HG02798 (cell line): ENCODE data around the gene CCNI2.
"Not testable (repeated sequence)": the region's sequence is repeated elsewhere in the genome, so short reads cannot be mapped to it uniquely, and the experiment has no call there.

Experiments
- ATAC-seq: cut with Tn5 transposase; IDR thresholded peaks from one replicate; pipeline ENCODE4 v1.9.1; 2021; ENCODE audit warnings: mild to moderate bottlenecking; ENCODE audit not compliant: unreplicated experiment, poor library complexity

CCNI2 gene

DNA sequence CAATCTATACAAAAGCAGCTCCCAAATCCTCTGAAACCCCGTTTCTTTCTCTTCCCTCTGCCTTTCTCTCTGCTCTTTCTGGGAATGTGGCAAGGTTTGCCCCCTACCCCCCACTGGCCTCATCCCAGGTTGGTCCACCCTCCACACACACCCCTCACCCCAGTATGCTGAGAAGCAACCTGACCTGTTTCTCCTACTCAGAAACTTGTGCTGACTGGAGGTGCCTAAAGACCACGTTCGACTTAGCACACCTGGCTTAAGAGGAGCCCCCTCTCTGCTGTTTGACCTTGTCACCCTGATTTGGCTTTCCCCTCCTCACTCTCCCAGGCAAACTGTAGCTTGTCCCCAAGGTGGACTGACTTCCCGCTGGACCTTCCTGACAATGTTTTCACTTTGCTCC lies 30.9 kb downstream of the CCNI2 start:
- ATAC-seq: no peak

DNA sequence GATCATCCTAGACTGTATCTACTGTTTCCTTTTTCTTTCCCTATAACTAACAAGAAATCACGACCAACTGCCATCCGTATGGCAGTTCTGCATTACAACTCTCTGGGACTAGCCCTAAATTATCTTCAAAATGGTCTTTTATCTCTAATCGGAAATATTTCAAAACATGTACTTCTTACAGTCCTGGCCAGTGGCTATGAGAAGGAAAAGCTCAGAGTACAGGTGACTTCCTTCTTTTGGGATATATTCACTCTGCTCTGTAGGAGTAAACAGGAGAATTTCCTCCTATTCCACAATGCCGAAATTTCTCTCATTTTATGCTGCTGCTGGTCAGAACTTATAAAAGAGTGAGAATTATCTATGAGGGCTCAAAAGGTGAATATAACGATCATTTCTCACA lies 31.6 kb downstream of the CCNI2 start:
- no peak for ATAC-seq

DNA sequence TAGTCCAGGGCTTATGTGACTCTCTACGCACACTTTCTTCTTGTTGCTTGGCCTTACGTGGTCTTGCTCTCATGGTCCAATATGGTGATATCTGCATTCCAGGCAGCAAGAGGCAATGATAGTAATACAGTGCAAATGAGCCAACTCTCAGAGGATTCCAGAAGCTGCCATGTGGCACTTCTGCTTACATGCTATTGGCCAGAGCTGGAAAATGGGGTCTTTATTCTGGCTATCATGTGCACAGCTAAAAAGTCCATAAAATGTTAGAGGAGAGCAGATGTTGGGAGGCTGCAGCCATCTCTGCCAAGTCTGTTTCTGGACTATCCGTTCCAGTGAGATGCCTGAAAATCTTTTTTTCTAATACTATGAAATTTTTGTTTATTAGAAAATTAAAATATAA lies 32.7 kb downstream of the CCNI2 start:
- ATAC-seq: no peak

DNA sequence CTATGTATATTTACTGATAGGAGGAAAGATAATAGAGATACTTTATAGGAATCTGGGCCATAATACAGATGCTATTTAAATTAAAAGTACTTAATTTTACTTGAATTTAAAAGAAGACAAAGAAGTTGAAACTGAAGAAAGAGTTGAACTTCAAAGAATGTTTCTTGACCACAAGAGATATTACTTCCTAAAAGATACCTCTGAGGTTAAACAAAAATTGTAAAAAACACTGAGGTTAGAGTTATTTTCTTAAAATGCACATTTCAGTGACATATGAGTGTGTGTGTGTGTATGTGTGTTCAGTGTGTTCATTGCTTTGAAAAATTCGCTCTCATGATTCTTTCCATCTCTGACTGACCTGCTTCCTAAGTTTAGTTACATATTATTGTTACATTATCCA lies 33.4 kb downstream of the CCNI2 start:
- no peak for ATAC-seq

DNA sequence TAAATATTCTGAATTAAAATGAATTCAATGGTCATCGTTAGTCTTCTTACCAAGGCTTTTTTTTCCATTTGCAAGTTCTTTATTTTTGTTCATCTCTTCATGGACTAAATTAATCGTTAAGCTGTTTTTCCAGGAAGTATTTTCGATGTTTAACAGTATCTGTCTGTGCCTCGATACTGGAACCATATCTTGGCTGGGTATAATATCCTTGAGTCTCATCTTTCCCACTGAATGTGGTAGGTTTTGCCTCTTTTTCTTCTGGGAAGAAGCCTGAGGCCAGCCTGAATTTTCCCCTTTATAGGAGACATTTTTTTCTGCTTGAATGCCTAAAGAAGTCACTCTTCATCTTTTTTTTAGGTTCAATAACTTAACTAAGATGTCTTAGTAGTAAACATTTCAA lies 33.8 kb downstream of the CCNI2 start:
- no peak for ATAC-seq

DNA sequence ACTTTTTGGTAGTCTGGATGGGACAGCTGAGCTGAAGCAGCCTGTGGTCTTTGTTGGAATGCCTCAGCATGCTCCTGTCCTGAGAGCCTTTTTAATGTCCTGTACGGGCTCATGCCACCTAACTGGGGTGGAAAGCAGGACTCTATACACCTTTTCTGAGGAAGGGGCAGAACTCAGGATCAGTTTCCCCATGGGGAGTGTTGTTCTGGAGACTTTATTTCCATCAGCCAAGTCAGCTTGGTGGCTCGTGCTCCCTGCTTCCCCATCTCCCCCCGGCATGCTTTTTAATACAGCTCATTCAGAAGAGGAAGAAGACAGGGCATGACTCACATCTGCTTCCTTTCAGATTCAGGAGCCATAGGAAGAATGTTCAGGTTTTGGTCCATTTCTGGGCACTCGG lies 34.9 kb downstream of the CCNI2 start:
- no peak for ATAC-seq

DNA sequence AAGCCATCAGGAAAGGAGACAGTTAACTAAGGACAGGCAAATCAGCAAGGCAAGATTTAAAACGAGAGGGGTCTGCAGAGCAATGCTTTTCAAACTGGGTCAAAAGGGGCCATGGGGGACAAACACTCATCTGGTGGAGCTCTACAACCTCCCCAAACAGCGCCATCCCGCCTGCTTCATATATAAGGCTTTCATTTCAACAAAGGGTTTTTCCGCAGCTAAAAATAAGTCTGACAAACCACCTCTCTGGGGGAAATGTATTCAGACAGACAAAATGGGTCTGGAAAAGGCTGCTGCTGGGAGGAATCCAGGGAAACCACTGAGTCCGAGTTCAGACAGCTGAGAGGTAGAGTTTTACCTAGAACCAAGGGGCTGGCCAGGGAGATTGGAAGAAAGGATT lies 38.1 kb downstream of the CCNI2 start:
- no peak for ATAC-seq

DNA sequence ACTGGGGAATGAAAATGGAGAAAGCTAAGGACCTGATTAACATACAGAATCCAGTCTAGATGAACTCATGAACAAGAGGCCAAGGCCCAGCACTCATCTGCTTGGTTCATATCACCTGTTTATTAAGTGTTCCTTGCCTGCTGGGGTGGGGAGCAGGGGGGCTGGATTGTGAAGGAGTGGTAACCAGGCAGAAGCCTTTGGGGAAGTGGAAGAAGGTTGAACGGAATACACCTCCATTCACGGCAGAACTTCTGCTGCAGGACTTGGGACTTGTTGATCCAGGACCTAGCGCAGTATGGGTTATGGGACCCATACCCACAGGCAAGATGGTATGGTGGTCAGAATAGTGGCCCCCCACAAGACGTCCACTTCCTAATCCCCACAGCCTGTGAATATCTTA lies 38.6 kb downstream of the CCNI2 start:
- ATAC-seq: no peak

DNA sequence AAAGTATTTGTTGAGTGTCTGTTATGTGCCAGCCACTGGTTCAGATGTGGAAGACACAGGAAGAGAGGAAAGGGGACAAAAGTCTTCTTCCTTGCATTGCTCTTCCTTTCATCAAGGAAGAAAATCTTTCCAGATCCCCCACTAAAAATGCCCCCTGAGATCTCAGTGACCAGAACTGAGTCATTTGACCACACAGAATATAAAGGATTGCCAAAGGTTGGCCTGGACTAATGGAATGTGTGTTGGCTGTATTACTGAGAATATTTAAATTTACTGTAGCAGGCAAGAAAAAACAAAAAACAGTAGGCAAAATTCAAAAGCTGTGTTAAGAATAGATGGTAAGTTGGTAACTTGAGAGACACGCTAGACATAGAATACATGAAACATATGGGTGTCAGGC lies 39.9 kb downstream of the CCNI2 start:
- no peak for ATAC-seq

DNA sequence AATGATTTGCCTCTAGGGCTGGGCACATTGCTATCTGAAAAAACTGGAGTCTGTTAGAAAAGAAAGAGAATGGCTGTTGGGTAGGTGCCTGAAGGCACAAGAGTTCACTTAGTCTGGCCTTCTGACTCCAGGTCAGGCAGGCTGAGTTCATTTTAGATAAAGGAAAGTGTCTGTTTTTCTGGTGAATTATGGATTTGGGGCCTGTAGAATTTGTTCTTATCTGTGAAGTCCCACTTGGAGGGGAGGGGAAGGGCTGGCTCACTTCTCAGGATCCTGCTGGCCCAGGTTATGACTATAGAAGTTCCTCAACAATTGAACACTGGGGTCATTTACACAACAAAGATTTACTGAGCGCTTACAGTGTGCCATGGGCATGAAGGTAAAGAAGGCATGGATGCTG lies 41.3 kb downstream of the CCNI2 start:
- no peak for ATAC-seq

DNA sequence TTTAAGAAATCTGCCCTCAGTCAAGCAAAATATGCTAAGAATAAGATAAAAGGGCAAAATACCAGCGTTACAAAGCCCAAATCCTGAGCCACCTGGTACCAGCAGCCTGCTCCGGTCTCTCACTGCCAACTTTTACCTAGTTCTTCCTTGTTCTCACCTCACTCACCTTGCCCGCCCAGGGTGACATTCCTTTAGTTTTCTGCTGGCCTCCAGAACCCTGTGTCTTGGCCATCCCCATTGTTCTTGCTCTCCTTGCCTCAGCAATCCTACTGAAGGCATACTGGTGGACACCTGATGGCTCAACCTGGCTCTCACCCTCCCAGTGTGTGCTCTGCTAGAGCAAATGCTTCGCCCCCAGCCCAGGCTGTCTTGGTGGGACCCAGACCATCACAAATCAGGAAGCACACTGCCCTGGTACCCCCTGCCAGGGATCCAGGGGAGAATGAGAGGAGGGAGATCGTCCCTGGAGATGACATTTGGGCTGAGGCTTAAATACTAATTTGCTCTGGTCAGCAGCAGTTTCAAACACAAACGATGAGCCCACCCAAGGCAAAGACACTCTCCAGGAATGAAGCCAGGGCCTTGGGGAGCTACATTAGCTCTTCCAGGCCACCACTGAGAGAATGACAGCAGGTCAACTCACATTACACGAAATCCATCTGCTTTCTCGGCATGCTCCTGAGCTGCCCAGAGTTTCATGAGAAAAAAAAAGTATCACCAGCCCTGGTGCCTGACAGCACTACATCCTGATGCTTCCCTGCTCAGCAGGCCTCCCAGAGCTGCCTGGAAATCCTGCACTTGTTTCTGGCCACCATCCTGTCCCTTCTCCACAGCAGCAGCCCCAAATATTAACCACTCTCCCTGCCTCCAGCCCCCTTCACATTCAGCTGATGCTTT lies 42.0 kb downstream of the CCNI2 start:
- no peak for ATAC-seq

DNA sequence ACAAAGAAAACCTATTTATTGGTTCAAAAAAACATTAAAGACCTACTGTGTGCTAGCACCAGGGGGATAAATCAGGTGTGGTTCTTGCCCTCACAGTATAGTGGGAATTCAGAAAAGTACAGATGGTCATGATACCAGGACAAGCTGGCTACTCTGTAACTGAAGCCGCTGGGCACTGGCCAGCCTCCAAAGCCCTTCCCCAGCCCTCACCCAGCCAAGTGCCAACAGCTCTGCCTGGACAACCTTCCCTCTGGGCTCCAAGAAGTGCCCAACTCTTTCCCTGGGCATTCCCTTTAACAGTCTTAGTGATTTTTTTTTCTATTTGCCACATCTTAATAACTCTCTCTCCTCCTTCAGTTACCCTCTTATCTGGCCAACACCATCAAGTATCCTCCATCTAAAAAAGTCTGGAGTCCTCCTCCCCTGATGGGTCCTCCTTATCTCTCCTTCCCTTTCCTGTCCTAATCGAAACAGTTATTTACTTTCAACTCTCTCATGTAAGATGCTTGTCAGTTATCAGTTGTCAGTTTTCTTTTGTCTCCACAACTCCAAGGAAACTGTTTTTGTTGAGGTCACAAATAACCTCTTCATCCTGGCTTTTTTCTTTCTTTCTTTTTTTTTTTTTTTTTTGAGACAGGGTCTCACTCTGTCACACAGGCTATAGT lies 43.1 kb downstream of the CCNI2 start:
- ATAC-seq: no peak

DNA sequence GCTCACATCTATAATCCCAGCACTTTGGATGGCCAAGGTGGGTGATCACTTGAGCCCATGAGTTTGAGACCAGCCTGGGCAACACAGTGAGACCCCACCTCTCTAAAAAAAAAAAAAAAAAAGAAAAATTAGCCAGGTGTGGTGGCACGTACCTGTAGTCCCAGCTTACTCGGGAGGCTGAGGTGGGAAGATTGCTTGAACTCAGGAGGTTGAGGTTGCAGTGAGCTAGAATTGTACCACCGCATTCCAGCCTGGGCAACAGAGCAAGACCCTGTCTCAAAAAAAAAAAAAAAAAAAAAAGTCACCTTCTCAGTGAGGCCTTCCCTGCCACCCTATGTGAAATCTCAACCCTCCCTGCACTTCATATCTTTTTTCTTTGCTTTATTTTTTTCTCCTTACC lies 43.8 kb downstream of the CCNI2 start:
- ATAC-seq: no peak

DNA sequence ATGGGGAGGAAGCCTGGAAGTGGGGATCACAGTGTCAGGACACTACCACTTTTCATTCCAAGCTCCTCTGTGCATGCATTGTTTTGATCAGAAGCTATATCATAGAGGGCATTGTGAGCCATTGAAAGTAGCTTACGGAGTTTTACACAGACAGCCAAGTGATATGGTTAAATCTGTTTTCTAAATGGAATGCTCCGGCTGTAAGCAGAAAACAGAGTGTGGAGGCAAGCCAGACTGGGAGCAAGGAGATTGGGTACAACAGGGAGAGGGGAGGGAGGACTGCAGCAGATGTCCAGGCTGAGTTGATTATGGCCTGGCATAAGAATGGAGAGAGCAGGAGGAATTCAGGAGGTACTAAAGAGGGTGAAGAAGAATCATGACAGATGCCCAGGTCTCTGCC lies 50.4 kb downstream of the CCNI2 start:
- ATAC-seq: no peak

DNA sequence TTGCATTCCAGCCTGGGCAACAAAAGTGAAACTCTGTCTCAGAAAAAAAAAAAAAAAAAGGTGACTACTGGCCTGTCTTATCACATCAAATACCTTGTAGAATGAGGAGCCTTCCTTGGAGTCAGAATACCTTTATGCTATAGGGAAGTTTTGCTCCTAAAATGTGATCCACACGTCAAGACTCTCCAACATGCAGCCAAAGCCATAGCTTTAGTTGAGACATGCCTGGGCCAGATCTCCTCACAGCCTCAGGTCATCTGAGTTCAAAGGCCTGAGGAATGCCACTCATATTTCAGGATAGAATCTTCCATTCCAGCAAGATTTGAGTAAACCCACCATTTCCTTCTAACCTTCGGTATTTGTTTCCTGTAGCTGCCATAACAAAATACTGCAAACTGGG lies 52.2 kb downstream of the CCNI2 start:
- no peak for ATAC-seq

DNA sequence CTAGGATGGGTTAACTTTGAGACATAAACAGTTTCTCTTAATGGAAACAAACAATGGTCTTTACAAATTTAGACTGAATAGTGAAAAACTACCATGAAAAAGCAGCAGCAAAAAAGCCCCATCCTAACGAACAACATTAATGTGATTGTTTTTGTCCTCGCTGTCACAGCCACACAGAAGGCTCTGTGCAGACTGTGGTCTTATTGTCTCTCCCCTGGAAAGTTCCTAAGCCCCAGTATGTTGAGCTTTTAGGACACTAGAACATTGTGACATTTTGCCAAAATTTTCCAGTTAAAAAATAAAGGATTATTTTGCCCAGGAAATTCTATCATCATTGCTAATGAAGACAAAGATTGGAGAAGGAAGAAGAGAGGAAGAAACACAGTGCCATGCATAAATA lies 53.3 kb downstream of the CCNI2 start:
- ATAC-seq: no peak

DNA sequence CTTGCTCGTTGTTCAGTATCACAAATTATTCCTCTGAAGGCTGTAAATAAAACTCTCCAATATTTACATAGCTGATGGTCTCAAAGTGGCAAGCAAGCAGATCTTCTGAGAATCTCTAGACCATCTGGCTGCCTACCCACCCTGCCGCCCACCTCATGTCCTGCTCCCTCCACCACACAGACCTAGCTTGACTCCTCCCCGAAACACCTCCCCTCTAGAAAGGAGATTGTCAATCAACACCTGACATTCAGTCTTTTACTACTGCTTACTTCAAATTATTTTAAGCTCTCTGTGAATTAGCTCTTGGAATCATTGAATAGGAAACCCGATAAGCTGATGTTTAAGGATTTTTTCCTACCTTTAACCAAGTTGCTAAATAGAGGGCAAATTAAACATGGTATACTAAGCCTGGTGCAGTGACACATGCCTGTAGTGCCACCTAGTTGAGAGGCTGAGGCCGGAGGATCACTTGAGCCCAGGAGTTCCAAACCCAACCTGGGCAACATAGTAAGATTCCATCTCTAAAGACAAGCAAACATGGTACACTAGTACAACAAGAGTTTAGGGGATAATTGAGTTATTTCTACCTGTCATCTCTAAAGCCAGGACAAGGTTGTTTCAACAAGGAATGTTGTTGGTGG lies 54.9 kb downstream of the CCNI2 start:
- no peak for ATAC-seq

DNA sequence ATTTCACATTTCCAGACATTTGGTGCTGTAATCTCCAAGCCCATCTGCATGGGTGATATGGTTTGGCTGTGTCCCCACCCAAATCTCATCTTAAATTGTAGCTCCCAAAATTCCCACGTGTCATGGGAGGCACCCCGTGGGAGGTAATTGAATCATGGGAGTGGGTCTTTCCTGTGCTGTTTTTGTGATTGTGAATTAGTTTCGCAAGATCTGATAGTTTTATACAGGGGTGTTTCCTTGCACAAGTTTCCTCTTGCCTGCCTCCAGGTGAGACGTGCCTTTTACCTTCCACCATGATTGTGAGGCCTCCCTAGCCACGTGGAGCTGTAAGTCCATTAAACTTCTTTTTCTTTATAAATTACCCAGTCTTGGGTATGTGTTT lies 55.5 kb downstream of the CCNI2 start:
- not testable (repeated sequence) for ATAC-seq
